Activated naive CD8-positive, alpha-beta T cell treated with anti-CD3 and anti-CD28 coated beads, Interleukin-2, amount 10 ng/mL, durations not matched to agents 7 days and 5 days (primary cell): Measurements from ENCODE around the gene RND2. TPM values are rescaled to one million over a fixed set of nuclear protein-coding genes. Genes with fewer than 3 reads are reported as not detected.
"Not testable (repeated sequence)": the region's sequence is repeated elsewhere in the genome, so short reads cannot be mapped to it uniquely, and the experiment has no call there.

Source experiments
- ATAC-seq: fragments of 150-1000 bp; cut with Tn5 transposase; one replicate; pipeline ENCODE4 v1.10.0; 2021; ENCODE audit warnings: low read depth, moderate library complexity
- POLR2A ChIA-PET: fragments of 350-600 bp; sonication (Branson Sonifier 250); formaldehyde crosslinking; loops from one replicate; lab custom pipeline; 2021; ENCODE audit warnings: antibody characterized with exemption; lab: Charles Lee
- DNase-seq: peaks from one replicate; pipeline ENCODE4 v3.0.0; 2021
- H3K27ac Mint-ChIP-seq: one replicate; pipeline ENCODE4 v1.8.0; 2022; ENCODE audit warnings: mild to moderate bottlenecking, mixed read lengths
- H3K27me3 Mint-ChIP-seq: one replicate; pipeline ENCODE4 v1.8.0; 2022; ENCODE audit warnings: mild to moderate bottlenecking, moderate library complexity, mixed read lengths
- H3K36me3 Mint-ChIP-seq: one replicate; pipeline ENCODE4 v1.8.0; 2021; ENCODE audit warnings: mild to moderate bottlenecking, mixed read lengths
- H3K4me1 Mint-ChIP-seq: one replicate; pipeline ENCODE4 v1.8.0; 2021; ENCODE audit warnings: mixed read lengths
- H3K4me3 Mint-ChIP-seq: one replicate; pipeline ENCODE4 v1.8.0; 2022; ENCODE audit warnings: mild to moderate bottlenecking, moderate library complexity, mixed read lengths
- H3K9me3 Mint-ChIP-seq: one replicate; pipeline ENCODE4 v1.8.0; 2021; ENCODE audit warnings: mixed read lengths
- total RNA-seq, 2 experiments: library from RNA; stranded (reverse); gene quantifications; one replicate each; pipeline ENCODE4 v1.2.3, GENCODE V29; 2021

The RND2 gene, protein sequence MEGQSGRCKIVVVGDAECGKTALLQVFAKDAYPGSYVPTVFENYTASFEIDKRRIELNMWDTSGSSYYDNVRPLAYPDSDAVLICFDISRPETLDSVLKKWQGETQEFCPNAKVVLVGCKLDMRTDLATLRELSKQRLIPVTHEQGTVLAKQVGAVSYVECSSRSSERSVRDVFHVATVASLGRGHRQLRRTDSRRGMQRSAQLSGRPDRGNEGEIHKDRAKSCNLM
- under 1 TPM in 1 of 2 experiments, not detected in 1; 0.14 TPM for total RNA-seq

GRCh38 chr17:43024407-43025289, at the start of gene RND2:
Gene RND2 (plus strand): TSS chr17:43025231. CDS start chr17:43025348, 117 bp downstream.
- H3K27me3 Mint-ChIP-seq = peaks cover 28% of the 10 kb centered on the region
- no peaks in the 10 kb centered on the region for H3K9me3 Mint-ChIP-seq
- peak; percentile 61 for ATAC-seq
- H3K4me3 Mint-ChIP-seq = peak within 1 kb of the TSS; percentile 87
- peaks cover 15% of the 10 kb centered on the region for H3K4me1 Mint-ChIP-seq
- peak; percentile 73 for DNase-seq
- H3K27ac Mint-ChIP-seq = peak within 1 kb of the TSS; percentile 43
- H3K36me3 Mint-ChIP-seq = peaks cover 2% of the 10 kb centered on the region
- POLR2A ChIA-PET = interaction anchor here (0.6 to 1.9 kb wide), 7 partner anchors 10 to 343 kb away, joined by 3 to 18 read pairs (median 11); partner anchors contain the start of genes IFI35 and RPL27

- Mint-ChIP-seq H3K27ac (no peak overlapping the region), H3K9me3 (no peaks in the 10 kb centered on the region), H3K27me3 (peaks cover 3% of the 10 kb centered on the region), H3K4me3 (no peak overlapping the region), H3K36me3 (no peaks in the 10 kb centered on the region), H3K4me1 (peaks cover 12% of the 10 kb centered on the region)
- DNase-seq = no peak
- ATAC-seq = no peak
- POLR2A ChIA-PET = interaction anchor here (0.7 kb wide), 1 partner anchor 47 kb away, joined by 3 read pairs; no protein-coding TSS in a partner anchor
These were observed 49.8 kb upstream of the RND2 start for GRCh38 chr17:42975265-42975664.

- DNase-seq, H3K9me3 Mint-ChIP-seq, H3K27me3 Mint-ChIP-seq, H3K4me3 Mint-ChIP-seq, H3K27ac Mint-ChIP-seq, H3K36me3 Mint-ChIP-seq, POLR2A ChIA-PET, ATAC-seq: not testable (repeated sequence)
- peaks cover 14% of the 10 kb centered on the region for H3K4me1 Mint-ChIP-seq
These were observed 49.3 kb upstream of the RND2 start for GRCh38 chr17:42975701-42976100.

- Mint-ChIP-seq H3K36me3 (peaks cover 7% of the 10 kb centered on the region), H3K27ac (peak within 1 kb of the TSS; percentile 97), H3K4me3 (peak within 1 kb of the TSS; percentile 99), H3K4me1 (peaks cover 31% of the 10 kb centered on the region), H3K27me3 (peaks cover 3% of the 10 kb centered on the region), H3K9me3 (no peaks in the 10 kb centered on the region)
- DNase-seq = peak; percentile 52
- POLR2A ChIA-PET = interaction anchor here (0.5 to 0.9 kb wide), 3 partner anchors 18 to 388 kb away, joined by 3 to 4 read pairs (median 4); partner anchors contain the start of genes BECN1 and RPL27
- peak; percentile 40 for ATAC-seq
These were observed 45.3 kb upstream of the RND2 start, which contains the start of gene PTGES3L for GRCh38 chr17:42979511-42980273. Gene PTGES3L (minus strand): TSS chr17:42980080. CDS start chr17:42980053, 27 bp downstream.

DNA sequence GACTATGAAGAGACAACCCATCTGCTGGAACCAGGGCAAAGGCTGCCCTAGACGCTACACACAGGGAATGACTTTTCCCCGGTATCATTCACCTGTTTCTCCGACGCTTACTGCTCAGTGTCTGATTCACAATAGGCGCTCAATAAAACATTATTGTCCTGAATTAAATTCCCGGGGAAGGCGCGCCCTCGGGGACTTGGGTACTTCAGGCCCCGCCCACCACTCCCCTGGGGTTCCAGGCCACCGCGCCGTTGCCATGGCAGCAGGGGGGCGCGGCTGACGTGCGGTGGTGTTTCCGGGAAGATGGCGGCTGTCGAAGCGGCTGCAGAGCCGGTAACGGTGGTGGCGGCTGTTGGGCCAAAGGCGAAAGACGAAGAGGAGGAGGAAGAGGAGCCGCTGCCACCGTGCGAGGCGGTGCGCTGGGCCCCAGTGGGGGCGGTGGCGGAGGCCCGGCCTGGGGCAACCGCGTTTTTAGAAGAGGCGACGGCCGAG, 44.7 kb upstream of the RND2 start, which contains the start of gene RUNDC1:
Gene RUNDC1 (plus strand): TSS at position 292 of the 492 bp plus-strand sequence. CDS start 12 bp downstream, at position 304.
- Mint-ChIP-seq H3K27ac (peak within 1 kb of the TSS; percentile 97), H3K36me3 (peaks cover 11% of the 10 kb centered on the region), H3K9me3 (no peaks in the 10 kb centered on the region), H3K4me3 (peak within 1 kb of the TSS; percentile 99), H3K4me1 (peaks cover 32% of the 10 kb centered on the region), H3K27me3 (peaks cover 3% of the 10 kb centered on the region)
- POLR2A ChIA-PET = interaction anchor here (0.7 to 1.6 kb wide), 6 partner anchors 18 to 388 kb away, joined by 3 to 12 read pairs (median 4); partner anchors contain the start of genes BECN1 and RPL27
- DNase-seq (peak; percentile 95), ATAC-seq (peak; percentile 76)

DNA sequence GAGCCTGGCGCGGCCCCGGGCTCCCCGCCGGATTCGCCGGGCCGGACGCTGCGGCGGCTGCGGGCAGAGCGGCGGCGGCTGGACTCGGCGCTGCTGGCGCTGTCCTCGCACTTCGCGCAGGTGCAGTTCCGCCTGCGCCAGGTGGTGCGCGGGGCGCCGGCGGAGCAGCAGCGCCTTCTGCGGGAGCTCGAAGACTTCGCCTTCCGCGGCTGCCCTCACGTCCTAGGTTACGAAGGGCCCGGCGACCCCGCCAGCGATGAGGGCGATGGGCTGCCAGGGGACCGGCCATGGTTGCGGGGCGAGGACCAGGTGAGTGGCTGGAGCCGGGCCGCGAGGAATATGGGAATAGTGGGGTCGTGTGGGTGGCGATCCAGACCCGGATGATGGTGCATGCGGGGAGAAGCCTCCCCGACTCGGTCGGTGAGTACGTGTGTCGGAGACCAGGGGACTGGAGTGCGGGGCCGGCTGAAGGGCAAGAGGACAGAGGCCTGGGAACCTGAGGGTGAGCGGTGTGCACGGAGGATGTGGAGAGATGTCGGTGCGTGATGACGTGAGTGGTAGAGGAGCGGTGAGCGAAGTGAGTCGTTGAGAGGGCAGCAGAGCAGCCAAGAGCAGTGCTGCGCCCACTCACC, 44.1 kb upstream of the RND2 start:
- Mint-ChIP-seq H3K36me3 (peaks cover 14% of the 10 kb centered on the region), H3K4me1 (peaks cover 32% of the 10 kb centered on the region), H3K27ac (peak overlapping the region; percentile 96), H3K27me3 (peaks cover 3% of the 10 kb centered on the region), H3K9me3 (no peaks in the 10 kb centered on the region), H3K4me3 (peak overlapping the region; percentile 99)
- peak; percentile 70 for DNase-seq
- peak; percentile 76 for ATAC-seq
- POLR2A ChIA-PET = interaction anchor here (1.0 to 1.6 kb wide), 4 partner anchors 17 to 380 kb away, joined by 3 to 12 read pairs (median 4); partner anchors contain the start of genes BECN1 and RPL27

- H3K27ac Mint-ChIP-seq = peak overlapping the region; percentile 12
- peak overlapping the region; percentile 99 for H3K4me3 Mint-ChIP-seq
- ATAC-seq (no peak), DNase-seq (no peak)
- POLR2A ChIA-PET = interaction anchor here (0.7 kb wide), 1 partner anchor 16 kb away, joined by 3 read pairs; the partner anchor contains the start of gene RPL27
- peaks cover 32% of the 10 kb centered on the region for H3K4me1 Mint-ChIP-seq
- no peaks in the 10 kb centered on the region for H3K9me3 Mint-ChIP-seq
- peaks cover 3% of the 10 kb centered on the region for H3K27me3 Mint-ChIP-seq
- peaks cover 17% of the 10 kb centered on the region for H3K36me3 Mint-ChIP-seq
These were observed 42.8 kb upstream of the RND2 start for GRCh38 chr17:42982266-42982665.

- H3K4me1 Mint-ChIP-seq = peaks cover 24% of the 10 kb centered on the region
- H3K27me3 Mint-ChIP-seq = no peaks in the 10 kb centered on the region
- ATAC-seq (no peak), DNase-seq (no peak)
- H3K9me3 Mint-ChIP-seq = no peaks in the 10 kb centered on the region
- H3K36me3 Mint-ChIP-seq = peaks cover 29% of the 10 kb centered on the region
- no peak overlapping the region for H3K27ac Mint-ChIP-seq
- POLR2A ChIA-PET = no interaction called here
- no peak overlapping the region for H3K4me3 Mint-ChIP-seq
These were observed 39.8 kb upstream of the RND2 start for GRCh38 chr17:42985225-42985624.

DNA sequence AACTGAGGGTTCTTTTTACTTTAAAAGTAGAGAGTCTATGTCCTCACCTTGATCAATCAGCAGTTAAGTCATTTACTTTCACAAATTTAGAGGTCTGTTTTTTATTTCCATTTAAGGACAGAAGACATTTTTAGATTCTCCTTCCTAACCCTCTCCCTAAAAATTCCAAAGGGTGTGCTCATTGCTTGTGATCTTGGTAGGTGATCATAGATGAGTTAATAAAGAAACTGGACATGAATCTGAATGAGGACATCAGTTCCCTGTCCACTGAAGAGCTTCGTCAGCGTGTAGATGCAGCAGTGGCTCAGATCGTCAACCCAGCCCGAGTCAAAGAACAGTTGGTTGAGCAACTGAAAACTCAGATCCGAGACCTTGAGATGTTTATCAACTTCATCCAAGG, 35.9 kb upstream of the RND2 start:
- Mint-ChIP-seq H3K4me3 (no peak overlapping the region), H3K27me3 (no peaks in the 10 kb centered on the region), H3K36me3 (peaks cover 33% of the 10 kb centered on the region), H3K4me1 (peaks cover 9% of the 10 kb centered on the region), H3K9me3 (no peaks in the 10 kb centered on the region), H3K27ac (no peak overlapping the region)
- ATAC-seq (no peak), DNase-seq (no peak)
- POLR2A ChIA-PET = no interaction called here

DNA sequence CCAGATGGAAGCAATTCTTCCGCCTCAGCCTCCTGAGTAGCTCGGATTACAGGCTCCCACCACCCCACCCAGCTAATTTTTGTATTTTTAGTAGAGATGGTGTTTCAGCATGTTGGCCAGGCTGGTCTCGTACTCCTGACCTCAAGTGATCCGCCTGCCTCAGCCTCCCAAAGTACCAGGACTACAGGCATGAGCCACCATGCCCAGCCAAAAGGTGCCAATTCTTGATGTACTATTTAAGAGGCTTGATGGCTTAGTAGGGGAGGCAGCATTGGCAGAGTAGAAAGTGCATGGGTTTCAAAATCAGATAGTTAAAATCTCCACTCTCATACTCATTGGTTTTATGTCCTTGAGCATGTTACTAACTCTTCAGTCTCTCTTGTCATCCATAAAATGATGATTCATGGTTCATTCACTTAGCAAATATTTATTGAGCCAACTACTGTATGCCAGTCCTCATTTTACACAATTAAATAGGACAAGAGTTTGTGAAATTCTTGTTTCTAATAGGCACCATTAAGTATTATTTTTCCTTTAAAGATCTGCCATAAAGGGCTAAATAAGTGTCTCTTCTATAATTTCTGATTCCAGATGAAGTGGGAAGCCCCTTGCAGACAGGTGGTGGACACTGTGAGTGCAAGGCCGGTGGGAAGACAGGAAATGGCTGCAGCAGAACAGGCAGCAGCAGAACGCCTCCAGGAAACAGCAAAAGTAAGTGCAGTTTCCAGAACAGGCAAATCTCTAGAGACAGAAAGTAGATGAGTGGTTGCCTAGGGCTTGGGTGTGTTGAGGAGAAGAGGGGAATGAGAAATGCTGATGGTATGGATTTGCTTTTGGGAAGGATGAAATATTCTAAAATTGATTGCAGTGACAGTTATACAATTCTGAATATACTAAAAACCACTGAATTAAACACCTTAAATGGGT, 35.0 kb upstream of the RND2 start:
- DNase-seq = no peak
- Mint-ChIP-seq H3K9me3 (no peaks in the 10 kb centered on the region), H3K4me3 (no peak overlapping the region), H3K27ac (no peak overlapping the region), H3K4me1 (peaks cover 6% of the 10 kb centered on the region), H3K27me3 (no peaks in the 10 kb centered on the region), H3K36me3 (peaks cover 34% of the 10 kb centered on the region)
- POLR2A ChIA-PET = no interaction called here
- no peak for ATAC-seq

GRCh38 chr17:42991471-42991870, 33.6 kb upstream of the RND2 start:
- ATAC-seq = no peak
- no peak overlapping the region for H3K4me3 Mint-ChIP-seq
- peaks cover 24% of the 10 kb centered on the region for H3K36me3 Mint-ChIP-seq
- peaks cover 1% of the 10 kb centered on the region for H3K4me1 Mint-ChIP-seq
- no peaks in the 10 kb centered on the region for H3K9me3 Mint-ChIP-seq
- H3K27ac Mint-ChIP-seq = no peak overlapping the region
- H3K27me3 Mint-ChIP-seq = no peaks in the 10 kb centered on the region
- no peak for DNase-seq
- POLR2A ChIA-PET = no interaction called here
